Endothelial cell of umbilical vein (primary cell): ENCODE results near the gene BET1. TPM values are rescaled to one million over a fixed set of nuclear protein-coding genes. Genes with fewer than 3 reads are reported as not detected.

Experiments used
- BruUV-seq: library from RNA; stranded (reverse); fragments of 400-500 nt; replicated peaks from 2 replicates; lab custom pipeline; 2021; lab: Mats Ljungman, UMichigan
- CTCF ChIA-PET: fragments of 300-600, 350-600 bp; sonication (Branson Sonifier 250); formaldehyde crosslinking; loops from one replicate; lab custom pipeline; 2021; ENCODE audit warnings: antibody characterized with exemption, inconsistent platforms; lab: Charles Lee
- POLR2A ChIA-PET: fragments of 300-600, 350-600 bp; sonication (Branson Sonifier 250); formaldehyde crosslinking; loops from one replicate; lab custom pipeline; 2021; ENCODE audit warnings: antibody characterized with exemption, inconsistent platforms; lab: Charles Lee
- DNase-seq: peaks from one replicate; pipeline ENCODE4 v3.0.0-alpha.2; 2011; ENCODE audit warnings: low read depth, low spot score
- FAIRE-seq: peaks from 2 replicates; lab custom pipeline; 2011; peaks lifted over from hg19 to GRCh38; lab: Jason Lieb, UNC
- H2AFZ ChIP-seq: 2 replicates; pipeline ENCODE4 v1.6.0; 2012; ENCODE audit warnings: low read depth, low read length, control low read depth, inconsistent platforms
- H3K27ac ChIP-seq: 2 replicates; pipeline ENCODE4 v1.5.1; 2011; ENCODE audit warnings: low read depth, mild to moderate bottlenecking, control low read depth, low read length, moderate library complexity; ENCODE audit not compliant: insufficient read depth
- H3K27me3 ChIP-seq, 2 experiments: 2 replicates each; pipeline versions ENCODE4 v1.6.0 to v1.6.1; 2011; ENCODE audit warnings: low read length in 2 of 2, mixed read lengths in 1 of 2; ENCODE audit not compliant: control insufficient read depth in 2 of 2, insufficient read depth in 2 of 2
- H3K36me3 ChIP-seq, 2 experiments: 2 replicates in 1 of 2; 3 replicates in 1 of 2; pipeline ENCODE4 v1.5.1; 2011; ENCODE audit warnings: low read length in 2 of 2, mild to moderate bottlenecking in 1 of 2, moderate library complexity in 1 of 2; ENCODE audit not compliant: control insufficient read depth in 2 of 2, insufficient read depth in 2 of 2; ENCODE audit errors: extremely low read depth in 1 of 2
- H3K4me1 ChIP-seq: 3 replicates; pipeline ENCODE4 v1.5.1; 2011; ENCODE audit warnings: mild to moderate bottlenecking, low read length; ENCODE audit not compliant: control insufficient read depth, insufficient read depth; ENCODE audit errors: extremely low read depth
- H3K4me2 ChIP-seq: 2 replicates; pipeline ENCODE4 v1.6.1; 2011; ENCODE audit warnings: low read length, control low read depth, mixed read lengths; ENCODE audit not compliant: insufficient read depth
- H3K4me3 ChIP-seq, 3 experiments: fragments of 200-600 bp in 1 of 3; sonication (generic), shearing (Covaris generic) in 1 of 3; replicated peaks in 1 of 3; 2 replicates each; pipeline ENCODE4 v1.5.1; 2011 to 2016; ENCODE audit warnings: control low read depth in 3 of 3, low read length in 3 of 3, mild to moderate bottlenecking in 2 of 3, inconsistent platforms in 1 of 3, low read depth in 1 of 3, moderate library complexity in 1 of 3; ENCODE audit not compliant: insufficient read depth in 1 of 3
- H3K79me2 ChIP-seq: 2 replicates; pipeline ENCODE4 v1.6.0; 2012; ENCODE audit warnings: low read length, inconsistent platforms; ENCODE audit not compliant: control insufficient read depth, insufficient read depth
- H3K9ac ChIP-seq: replicated peaks from 2 replicates; pipeline ENCODE3; 2011; ENCODE audit warnings: low read length, control low read depth; ENCODE audit not compliant: insufficient read depth; ENCODE audit errors: extremely low read depth
- H3K9me1 ChIP-seq: replicated peaks from 3 replicates; pipeline ENCODE4 v1.6.0; 2011; ENCODE audit warnings: mild to moderate bottlenecking, low read length; ENCODE audit not compliant: control insufficient read depth, insufficient read depth; ENCODE audit errors: extremely low read depth
- H3K9me3 ChIP-seq: replicated peaks from 2 replicates; pipeline ENCODE4 v1.5.1; 2012; ENCODE audit warnings: low read length, inconsistent platforms; ENCODE audit not compliant: control insufficient read depth, insufficient read depth
- H4K20me1 ChIP-seq: replicated peaks from 2 replicates; pipeline ENCODE3; 2011; ENCODE audit warnings: mild to moderate bottlenecking, low read length; ENCODE audit not compliant: control insufficient read depth, insufficient read depth; ENCODE audit errors: extremely low read depth
- EZH2 ChIP-seq: IDR thresholded peaks from 2 replicates; pipeline ENCODE4 v1.6.1; 2012; ENCODE audit warnings: borderline replicate concordance, low read depth, mild to moderate bottlenecking, moderate library complexity, low read length, inconsistent platforms; ENCODE audit not compliant: severe bottlenecking
- FOS ChIP-seq: IDR thresholded peaks from 2 replicates; pipeline ENCODE4 v1.6.1; 2011; ENCODE audit warnings: mild to moderate bottlenecking, low read length, moderate library complexity, borderline replicate concordance; ENCODE audit not compliant: insufficient read depth
- GATA2 ChIP-seq: IDR thresholded peaks from 2 replicates; pipeline ENCODE4 v1.7.0; 2011; ENCODE audit warnings: low read depth, mild to moderate bottlenecking, moderate library complexity, mixed read lengths, low read length; ENCODE audit not compliant: insufficient read length, insufficient read depth
- JUN ChIP-seq: IDR thresholded peaks from 2 replicates; pipeline ENCODE4 v1.6.1; 2011; ENCODE audit warnings: borderline replicate concordance, low read depth; ENCODE audit not compliant: insufficient read length, insufficient read depth
- MYC ChIP-seq: IDR thresholded peaks from one replicate; pipeline ENCODE4 v1.6.1; 2011; ENCODE audit warnings: mild to moderate bottlenecking, low read depth, low read length
- POLR2A ChIP-seq: IDR thresholded peaks from 2 replicates; pipeline ENCODE4 v1.6.1; 2012; ENCODE audit warnings: low read depth, mild to moderate bottlenecking, control low read depth, low read length
- POLR2AphosphoS5 ChIP-seq: IDR thresholded peaks from 2 replicates; pipeline ENCODE4 v1.6.1; 2012; ENCODE audit warnings: low read depth, mild to moderate bottlenecking, control low read depth, low read length, moderate library complexity; ENCODE audit not compliant: insufficient read depth
- dilution Hi-C: fragments of 300-500 bp; cut with MboI; formaldehyde crosslinking; loops from one replicate; pipeline ENCODE4 v1.15.0; 2019; ENCODE audit warnings: low sequenced_read_pairs; ENCODE audit not compliant: extremely low pct_ligation_motif_present
- intact Hi-C: fragments of 100-400 bp; cut with micrococcal nuclease; formaldehyde crosslinking; loops from one replicate; pipeline ENCODE4 v1.10.0; 2022
- polyA plus RNA-seq, 4 experiments: library from polyadenylated mRNA; depleted of rRNA in 3 of 4; stranded (reverse) in 3 of 4; unstranded in 1 of 4; fragments of >200 nt; gene quantifications; 2 replicates each; pipeline versions ENCODE4 v1.2.1 to v1.2.3, GENCODE V29; 2011 to 2012; ENCODE audit warnings: missing spikeins in 1 of 4
- total RNA-seq: library from RNA; stranded (reverse); gene quantifications from 2 replicates; pipeline ENCODE4 v1.2.3, GENCODE V29; 2021
- TF ChIP-seq, protein P1 (sequence below), 2 donors: IDR thresholded peaks; 1 replicate in 1 of 2; 2 replicates in 1 of 2; pipeline ENCODE4 v1.5.1; 2011; ENCODE audit warnings: low read length in 2 of 2, mild to moderate bottlenecking in 2 of 2, moderate library complexity in 2 of 2, control low read depth in 1 of 2, inconsistent platforms in 1 of 2, low read depth in 1 of 2; ENCODE audit not compliant: insufficient read depth in 1 of 2; ENCODE audit errors: extremely low read depth in 1 of 2
- TF ChIP-seq, protein P2 (sequence below): IDR thresholded peaks from 2 replicates; pipeline ENCODE4 v1.6.1; 2011; ENCODE audit not compliant: insufficient read depth, insufficient read length

BET1 gene
- total and polyA plus RNA-seq, 2 donors (not counting 3 experiments of a cell fraction or from before 2014, with no cell fraction given): 21.9 to 28.4 TPM

DNA sequence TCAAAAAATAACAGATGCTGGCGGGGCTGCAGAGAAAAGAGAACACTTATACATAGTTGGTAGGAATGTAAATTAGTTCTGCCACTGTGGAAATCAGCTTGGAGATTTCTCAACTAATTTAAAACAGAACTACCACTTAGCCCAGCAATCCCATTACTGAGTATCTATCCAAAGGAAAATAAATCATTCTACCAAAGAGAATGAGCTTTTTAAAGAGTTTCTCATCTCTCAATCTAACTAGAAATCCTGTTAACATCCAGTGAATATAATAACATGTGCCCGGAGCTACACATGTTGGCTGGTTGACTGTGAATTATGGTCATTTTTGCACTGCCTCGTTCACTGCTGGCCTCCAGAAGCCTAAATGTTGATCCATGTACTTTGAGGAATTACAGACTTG, 39.3 kb downstream of the BET1 start:
- intact Hi-C loops: no loop called here
- TF ChIP-seq, protein P1, sequence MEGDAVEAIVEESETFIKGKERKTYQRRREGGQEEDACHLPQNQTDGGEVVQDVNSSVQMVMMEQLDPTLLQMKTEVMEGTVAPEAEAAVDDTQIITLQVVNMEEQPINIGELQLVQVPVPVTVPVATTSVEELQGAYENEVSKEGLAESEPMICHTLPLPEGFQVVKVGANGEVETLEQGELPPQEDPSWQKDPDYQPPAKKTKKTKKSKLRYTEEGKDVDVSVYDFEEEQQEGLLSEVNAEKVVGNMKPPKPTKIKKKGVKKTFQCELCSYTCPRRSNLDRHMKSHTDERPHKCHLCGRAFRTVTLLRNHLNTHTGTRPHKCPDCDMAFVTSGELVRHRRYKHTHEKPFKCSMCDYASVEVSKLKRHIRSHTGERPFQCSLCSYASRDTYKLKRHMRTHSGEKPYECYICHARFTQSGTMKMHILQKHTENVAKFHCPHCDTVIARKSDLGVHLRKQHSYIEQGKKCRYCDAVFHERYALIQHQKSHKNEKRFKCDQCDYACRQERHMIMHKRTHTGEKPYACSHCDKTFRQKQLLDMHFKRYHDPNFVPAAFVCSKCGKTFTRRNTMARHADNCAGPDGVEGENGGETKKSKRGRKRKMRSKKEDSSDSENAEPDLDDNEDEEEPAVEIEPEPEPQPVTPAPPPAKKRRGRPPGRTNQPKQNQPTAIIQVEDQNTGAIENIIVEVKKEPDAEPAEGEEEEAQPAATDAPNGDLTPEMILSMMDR (IDR thresholded peaks at IDR 0.05; ENCODE audit: extremely low read depth in 1 of 2, insufficient read depth in 1 of 2, low read depth in 1 of 2, low read length in 2 of 2): no peak
- TF ChIP-seq POLR2AphosphoS5 (no peak), MYC (no peak)
- H3K9ac ChIP-seq: no peak overlapping the region
- H3K27me3 ChIP-seq: no peaks in the 10 kb centered on the region
- FAIRE-seq (no peak), DNase-seq (no peak)
- no peak overlapping the region for H3K4me3 ChIP-seq
- no peaks in the 10 kb centered on the region for H3K36me3 ChIP-seq
- H3K4me1 ChIP-seq: no peaks in the 10 kb centered on the region
- H3K9me3 ChIP-seq: no peaks in the 10 kb centered on the region
- no peak overlapping the region for H3K27ac ChIP-seq
- no TSS peak for BruUV-seq
- H2AFZ ChIP-seq: no peak overlapping the region
- CTCF ChIA-PET: interaction anchor here (1.2 kb wide), 1 partner anchor 43 kb away, joined by 5 read pairs; the partner anchor contains the start of gene GNG11
- POLR2A ChIA-PET: no interaction called here
- no peaks in the 10 kb centered on the region for H4K20me1 ChIP-seq
- dilution Hi-C loops: no loop called here
- no peaks in the 10 kb centered on the region for H3K79me2 ChIP-seq
- no peak overlapping the region for H3K4me2 ChIP-seq
- H3K9me1 ChIP-seq: no peaks in the 10 kb centered on the region

DNA sequence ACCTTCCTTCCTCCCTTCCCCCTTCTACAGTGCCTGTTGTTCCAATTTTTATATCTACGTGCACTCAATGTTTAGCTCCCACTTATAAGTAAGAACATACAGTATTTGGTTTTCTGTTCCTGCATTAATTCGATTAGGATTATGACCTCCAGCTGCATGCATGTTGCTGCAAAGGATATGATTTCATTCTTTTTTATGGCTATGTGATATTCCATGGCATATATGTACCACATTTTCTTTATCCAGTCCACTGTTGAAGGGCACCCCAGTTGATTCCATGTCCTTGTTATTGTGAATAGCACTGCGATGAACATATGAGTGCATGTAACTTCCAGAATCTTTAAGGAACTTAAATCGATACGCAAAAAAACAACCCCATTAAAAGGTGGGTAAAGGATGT, 39.9 kb downstream of the BET1 start:
- H3K4me2 ChIP-seq: no peak overlapping the region
- H3K9me3 ChIP-seq: no peaks in the 10 kb centered on the region
- CTCF ChIA-PET: no interaction called here
- FAIRE-seq: no peak
- H3K4me3 ChIP-seq: no peak overlapping the region
- no peak overlapping the region for H3K27ac ChIP-seq
- H3K4me1 ChIP-seq: no peaks in the 10 kb centered on the region
- TF ChIP-seq GATA2: no peak
- TF ChIP-seq JUN: no peak
- TF ChIP-seq POLR2AphosphoS5: no peak
- TF ChIP-seq, protein P2, sequence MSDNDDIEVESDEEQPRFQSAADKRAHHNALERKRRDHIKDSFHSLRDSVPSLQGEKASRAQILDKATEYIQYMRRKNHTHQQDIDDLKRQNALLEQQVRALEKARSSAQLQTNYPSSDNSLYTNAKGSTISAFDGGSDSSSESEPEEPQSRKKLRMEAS: no peak
- no peak for TF ChIP-seq POLR2A
- no peak for TF ChIP-seq EZH2
- TF ChIP-seq MYC: no peak
- TF ChIP-seq, protein P1 (IDR thresholded peaks at IDR 0.05; ENCODE audit: extremely low read depth in 1 of 2, insufficient read depth in 1 of 2, low read depth in 1 of 2, low read length in 2 of 2): no peak
- no peak for TF ChIP-seq FOS
- H4K20me1 ChIP-seq: no peaks in the 10 kb centered on the region
- H3K9ac ChIP-seq: no peak overlapping the region
- intact Hi-C loops (no loop called here), dilution Hi-C loops (no loop called here)
- no peaks in the 10 kb centered on the region for H3K79me2 ChIP-seq
- no peak overlapping the region for H2AFZ ChIP-seq
- H3K36me3 ChIP-seq: no peaks in the 10 kb centered on the region
- BruUV-seq: no TSS peak
- POLR2A ChIA-PET: no interaction called here
- no peaks in the 10 kb centered on the region for H3K27me3 ChIP-seq
- no peaks in the 10 kb centered on the region for H3K9me1 ChIP-seq
- no peak for DNase-seq
